ENCODE results near the gene FMNL2. TPM values are rescaled to one million over a fixed set of nuclear protein-coding genes. Genes with fewer than 3 reads are reported as not detected.

The FMNL2 gene
- polyA plus RNA-seq, 1 donor from 2014 or later, result 86.5 TPM

DNA sequence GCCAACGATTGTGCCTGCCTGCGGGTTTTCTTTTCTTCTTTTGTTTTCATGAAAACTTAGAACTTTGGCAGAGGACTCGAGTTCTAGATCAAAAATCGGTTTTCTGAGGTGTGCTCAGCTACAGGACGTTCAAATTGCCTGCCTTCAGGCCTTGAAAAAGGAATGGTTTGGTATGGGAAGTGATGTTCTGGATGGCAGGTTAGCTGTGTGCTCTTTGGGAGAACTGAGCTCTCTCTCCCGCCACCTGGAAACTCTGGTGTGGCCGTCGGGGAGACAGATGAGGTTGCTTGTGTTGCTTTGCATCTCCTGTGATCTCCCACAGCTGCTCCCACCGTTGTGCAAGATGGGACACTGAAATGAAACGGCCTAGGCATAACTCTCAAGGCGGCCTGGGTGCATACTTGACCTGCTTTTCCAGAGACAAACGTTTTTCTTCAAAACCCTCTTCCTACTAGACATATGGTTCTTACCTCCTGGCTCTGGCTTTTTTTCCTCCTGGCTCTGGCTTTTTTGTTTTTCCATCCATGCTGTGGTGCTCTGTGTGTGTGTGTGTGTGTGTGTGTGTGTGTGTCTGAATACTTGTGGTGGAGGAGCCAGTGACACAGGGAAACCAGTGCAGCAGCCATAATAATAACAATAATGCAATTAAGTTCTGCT is 2.0 kb downstream of the FMNL2 start:
- H3K27me3 ChIP-seq (ENCODE audit: insufficient read depth, low read depth, low read length), result no peaks in the 10 kb centered on the region
- no peak overlapping the region for H2AFZ ChIP-seq (ENCODE audit: low read depth, low read length)
- peak; percentile 18 for TF ChIP-seq RAD21 (conservative IDR thresholded peaks at IDR 0.05)
- TF ChIP-seq SMC3 (conservative IDR thresholded peaks at IDR 0.05; ENCODE audit: poor library complexity), result peak; percentile 10
- no peak for TF ChIP-seq MXI1 (conservative IDR thresholded peaks at IDR 0.05; ENCODE audit: poor library complexity, severe bottlenecking)
- no peaks in the 10 kb centered on the region for H3K36me3 ChIP-seq (ENCODE audit: insufficient read depth, low read length)
- peak overlapping the region; percentile 92 for H3K4me2 ChIP-seq (ENCODE audit: low read length)
- peaks cover 64% of the 10 kb centered on the region for H3K79me2 ChIP-seq (replicated peaks; ENCODE audit: insufficient read depth, low read length)
- H3K4me3 ChIP-seq (ENCODE audit: low read length), result peak overlapping the region; percentile 89
- no peaks in the 10 kb centered on the region for H4K20me1 ChIP-seq (ENCODE audit: insufficient read depth)
- peak overlapping the region; percentile 79 for H3K9ac ChIP-seq (ENCODE audit: low read length)
- no peaks in the 10 kb centered on the region for H3K9me3 ChIP-seq (ENCODE audit: low read length)
- no peaks in the 10 kb centered on the region for H3F3A ChIP-seq (ENCODE audit: insufficient read depth, low read length, poor library complexity, severe bottlenecking)
- no peak overlapping the region for H3K27ac ChIP-seq (ENCODE audit: low read length)
- no peaks in the 10 kb centered on the region for H3K9me2 ChIP-seq (ENCODE audit: insufficient read depth, low read length)

DNA sequence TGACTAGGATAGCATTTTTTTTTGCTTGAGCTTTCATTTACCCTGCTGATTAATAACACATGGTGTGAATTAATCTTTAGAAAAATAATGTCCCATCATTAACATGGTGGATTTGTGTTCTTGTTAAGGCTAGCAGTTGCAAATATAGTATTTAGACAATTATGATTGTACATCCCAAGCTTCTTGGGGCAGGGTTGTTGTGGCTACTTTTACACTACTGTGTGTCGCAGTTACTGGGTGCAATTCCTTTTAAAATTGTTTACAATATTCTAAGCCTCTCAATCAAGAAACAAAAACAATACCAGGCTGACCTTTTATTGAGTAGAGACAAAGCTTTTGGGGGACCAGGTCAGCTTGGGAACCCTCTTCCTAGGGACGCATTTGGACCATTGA is 2.5 kb downstream of the FMNL2 start:
- no peak overlapping the region for H3K27ac ChIP-seq (ENCODE audit: low read length)
- peak overlapping the region; percentile 89 for H3K4me3 ChIP-seq (ENCODE audit: low read length)
- peak overlapping the region; percentile 79 for H3K9ac ChIP-seq (ENCODE audit: low read length)
- no peaks in the 10 kb centered on the region for H3F3A ChIP-seq (ENCODE audit: insufficient read depth, low read length, poor library complexity, severe bottlenecking)
- H3K27me3 ChIP-seq (ENCODE audit: insufficient read depth, low read depth, low read length), result no peaks in the 10 kb centered on the region
- H3K4me2 ChIP-seq (ENCODE audit: low read length), result peak overlapping the region; percentile 92
- no peak overlapping the region for H2AFZ ChIP-seq (ENCODE audit: low read depth, low read length)
- no peaks in the 10 kb centered on the region for H4K20me1 ChIP-seq (ENCODE audit: insufficient read depth)
- no peaks in the 10 kb centered on the region for H3K9me2 ChIP-seq (ENCODE audit: insufficient read depth, low read length)
- TF ChIP-seq EP300 (conservative IDR thresholded peaks at IDR 0.05; ENCODE audit: poor library complexity, severe bottlenecking) (no peak), MXI1 (conservative IDR thresholded peaks at IDR 0.05; ENCODE audit: poor library complexity, severe bottlenecking) (no peak), RAD21 (conservative IDR thresholded peaks at IDR 0.05) (no peak), EZH2 (IDR thresholded peaks at IDR 0.05; ENCODE audit: borderline replicate concordance, insufficient read depth, low read length, poor library complexity, severe bottlenecking) (no peak), TAF1 (IDR thresholded peaks at IDR 0.05; ENCODE audit: low read depth) (no peak), SMC3 (conservative IDR thresholded peaks at IDR 0.05; ENCODE audit: poor library complexity) (no peak), POLR2AphosphoS5 (IDR thresholded peaks at IDR 0.05) (no peak)
- TF ChIP-seq, protein P1, sequence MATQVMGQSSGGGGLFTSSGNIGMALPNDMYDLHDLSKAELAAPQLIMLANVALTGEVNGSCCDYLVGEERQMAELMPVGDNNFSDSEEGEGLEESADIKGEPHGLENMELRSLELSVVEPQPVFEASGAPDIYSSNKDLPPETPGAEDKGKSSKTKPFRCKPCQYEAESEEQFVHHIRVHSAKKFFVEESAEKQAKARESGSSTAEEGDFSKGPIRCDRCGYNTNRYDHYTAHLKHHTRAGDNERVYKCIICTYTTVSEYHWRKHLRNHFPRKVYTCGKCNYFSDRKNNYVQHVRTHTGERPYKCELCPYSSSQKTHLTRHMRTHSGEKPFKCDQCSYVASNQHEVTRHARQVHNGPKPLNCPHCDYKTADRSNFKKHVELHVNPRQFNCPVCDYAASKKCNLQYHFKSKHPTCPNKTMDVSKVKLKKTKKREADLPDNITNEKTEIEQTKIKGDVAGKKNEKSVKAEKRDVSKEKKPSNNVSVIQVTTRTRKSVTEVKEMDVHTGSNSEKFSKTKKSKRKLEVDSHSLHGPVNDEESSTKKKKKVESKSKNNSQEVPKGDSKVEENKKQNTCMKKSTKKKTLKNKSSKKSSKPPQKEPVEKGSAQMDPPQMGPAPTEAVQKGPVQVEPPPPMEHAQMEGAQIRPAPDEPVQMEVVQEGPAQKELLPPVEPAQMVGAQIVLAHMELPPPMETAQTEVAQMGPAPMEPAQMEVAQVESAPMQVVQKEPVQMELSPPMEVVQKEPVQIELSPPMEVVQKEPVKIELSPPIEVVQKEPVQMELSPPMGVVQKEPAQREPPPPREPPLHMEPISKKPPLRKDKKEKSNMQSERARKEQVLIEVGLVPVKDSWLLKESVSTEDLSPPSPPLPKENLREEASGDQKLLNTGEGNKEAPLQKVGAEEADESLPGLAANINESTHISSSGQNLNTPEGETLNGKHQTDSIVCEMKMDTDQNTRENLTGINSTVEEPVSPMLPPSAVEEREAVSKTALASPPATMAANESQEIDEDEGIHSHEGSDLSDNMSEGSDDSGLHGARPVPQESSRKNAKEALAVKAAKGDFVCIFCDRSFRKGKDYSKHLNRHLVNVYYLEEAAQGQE (IDR thresholded peaks at IDR 0.05; ENCODE audit: borderline replicate concordance), result no peak
- TF ChIP-seq, protein P2, sequence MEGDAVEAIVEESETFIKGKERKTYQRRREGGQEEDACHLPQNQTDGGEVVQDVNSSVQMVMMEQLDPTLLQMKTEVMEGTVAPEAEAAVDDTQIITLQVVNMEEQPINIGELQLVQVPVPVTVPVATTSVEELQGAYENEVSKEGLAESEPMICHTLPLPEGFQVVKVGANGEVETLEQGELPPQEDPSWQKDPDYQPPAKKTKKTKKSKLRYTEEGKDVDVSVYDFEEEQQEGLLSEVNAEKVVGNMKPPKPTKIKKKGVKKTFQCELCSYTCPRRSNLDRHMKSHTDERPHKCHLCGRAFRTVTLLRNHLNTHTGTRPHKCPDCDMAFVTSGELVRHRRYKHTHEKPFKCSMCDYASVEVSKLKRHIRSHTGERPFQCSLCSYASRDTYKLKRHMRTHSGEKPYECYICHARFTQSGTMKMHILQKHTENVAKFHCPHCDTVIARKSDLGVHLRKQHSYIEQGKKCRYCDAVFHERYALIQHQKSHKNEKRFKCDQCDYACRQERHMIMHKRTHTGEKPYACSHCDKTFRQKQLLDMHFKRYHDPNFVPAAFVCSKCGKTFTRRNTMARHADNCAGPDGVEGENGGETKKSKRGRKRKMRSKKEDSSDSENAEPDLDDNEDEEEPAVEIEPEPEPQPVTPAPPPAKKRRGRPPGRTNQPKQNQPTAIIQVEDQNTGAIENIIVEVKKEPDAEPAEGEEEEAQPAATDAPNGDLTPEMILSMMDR (IDR thresholded peaks at IDR 0.05; ENCODE audit: poor library complexity, severe bottlenecking), result no peak
- peaks cover 68% of the 10 kb centered on the region for H3K79me2 ChIP-seq (replicated peaks; ENCODE audit: insufficient read depth, low read length)
- H3K36me3 ChIP-seq (ENCODE audit: insufficient read depth, low read length), result no peaks in the 10 kb centered on the region
- H3K9me3 ChIP-seq (ENCODE audit: low read length), result no peaks in the 10 kb centered on the region
